GM21447 (cell line): Measurements from ENCODE around the gene CNTFR.

Source experiments
- ATAC-seq: cut with Tn5 transposase; IDR thresholded peaks from one replicate; pipeline ENCODE4 v1.9.1; 2021; ENCODE audit not compliant: unreplicated experiment

Gene CNTFR

DNA sequence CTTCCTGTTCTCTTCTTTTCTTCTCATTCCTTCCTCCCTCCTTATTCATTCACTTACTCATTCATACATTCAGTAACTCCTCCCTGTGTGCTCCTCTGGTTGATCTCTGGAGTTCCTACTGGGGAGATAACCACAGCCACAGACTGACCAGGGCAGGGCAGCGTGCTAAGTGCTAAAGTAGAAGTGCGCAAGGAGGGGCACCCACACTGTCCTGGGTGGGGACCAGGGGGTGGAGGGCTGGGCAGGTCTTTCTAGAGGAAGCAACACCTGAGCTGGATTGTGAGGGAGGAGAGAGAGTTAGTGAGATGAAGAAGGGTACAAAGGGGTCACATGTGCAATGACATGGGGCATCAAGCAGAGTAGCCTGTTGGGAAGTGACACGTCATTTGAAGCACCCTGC, 80.6 kb downstream of the CNTFR start:
- ATAC-seq, result no peak

DNA sequence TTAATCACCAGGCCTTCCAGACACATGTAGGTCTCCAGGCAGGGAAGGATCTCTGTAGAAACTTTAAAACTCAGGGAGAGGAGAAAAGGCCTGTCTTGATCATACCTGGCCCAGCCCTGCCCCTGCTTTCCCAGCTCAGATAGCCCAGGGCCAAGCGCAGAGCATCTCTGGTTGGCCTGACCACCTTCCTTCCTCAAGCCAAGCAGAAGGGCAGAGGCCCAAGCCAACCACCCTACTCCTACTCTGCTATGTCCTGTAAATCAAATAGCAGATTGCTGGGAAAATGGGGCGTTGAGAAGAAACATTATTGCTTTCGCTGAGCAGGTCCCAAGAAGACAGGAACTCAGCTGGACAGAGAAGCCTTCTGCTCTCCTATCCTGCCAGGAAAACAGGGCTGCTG, 81.1 kb downstream of the CNTFR start:
- no peak for ATAC-seq

DNA sequence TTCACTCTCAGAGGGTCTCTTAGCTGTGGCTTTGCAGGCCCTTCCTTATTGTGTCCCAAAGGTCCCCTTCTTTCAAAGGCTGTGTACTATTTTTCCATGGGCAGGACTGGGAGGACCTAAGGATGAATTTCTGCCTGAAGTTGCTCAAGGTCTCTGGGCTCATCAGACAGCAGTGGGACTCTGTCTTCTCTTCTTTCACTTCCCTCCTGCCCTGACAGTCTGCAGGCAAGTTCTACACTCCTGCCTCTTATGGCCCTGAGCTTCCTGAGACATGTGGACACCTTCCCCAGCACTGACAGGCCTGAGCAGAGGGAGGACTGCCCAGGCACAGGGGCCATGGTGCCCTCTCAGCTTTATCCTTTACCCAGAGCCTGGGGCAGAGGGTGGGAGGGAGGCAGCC, 81.6 kb downstream of the CNTFR start:
- no peak for ATAC-seq

DNA sequence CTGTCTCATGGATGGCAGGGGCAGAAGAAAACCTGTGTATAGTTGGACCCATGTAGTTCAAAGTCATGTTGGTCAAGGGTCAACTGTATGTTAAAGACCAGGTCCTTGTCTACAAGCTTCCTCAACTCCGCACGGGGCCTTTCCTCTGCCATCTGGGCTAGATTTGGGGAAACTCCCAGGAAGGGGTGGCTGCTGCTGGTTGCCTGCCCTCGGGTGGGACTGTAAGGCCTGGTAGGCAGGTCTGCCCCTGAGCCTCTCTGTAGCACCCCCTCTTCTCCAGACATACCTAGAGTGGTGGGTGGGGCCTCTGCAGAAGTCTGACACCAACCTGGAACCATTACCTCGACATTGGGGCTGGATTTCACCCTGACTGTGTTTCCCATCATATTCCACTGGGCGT, 82.0 kb downstream of the CNTFR start:
- ATAC-seq, result no peak

DNA sequence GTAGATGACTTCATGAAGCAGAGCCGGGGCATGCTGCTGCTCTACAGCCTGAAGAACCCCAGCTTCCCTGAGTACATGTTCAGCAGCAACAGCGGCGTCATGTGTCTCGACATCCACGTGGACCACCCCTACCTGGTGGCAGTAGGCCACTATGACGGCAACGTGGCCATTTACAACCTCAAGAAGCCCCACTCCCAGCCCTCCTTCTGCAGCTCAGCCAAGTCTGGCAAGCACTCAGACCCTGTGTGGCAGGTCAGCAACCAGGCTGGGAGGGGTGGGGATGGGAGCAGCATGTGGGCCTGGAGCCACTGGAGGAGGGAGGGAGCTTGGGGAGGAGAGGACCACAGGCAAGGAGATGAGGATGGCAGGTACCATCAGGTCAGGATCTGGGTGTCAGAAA, 82.9 kb downstream of the CNTFR start:
- no peak for ATAC-seq

DNA sequence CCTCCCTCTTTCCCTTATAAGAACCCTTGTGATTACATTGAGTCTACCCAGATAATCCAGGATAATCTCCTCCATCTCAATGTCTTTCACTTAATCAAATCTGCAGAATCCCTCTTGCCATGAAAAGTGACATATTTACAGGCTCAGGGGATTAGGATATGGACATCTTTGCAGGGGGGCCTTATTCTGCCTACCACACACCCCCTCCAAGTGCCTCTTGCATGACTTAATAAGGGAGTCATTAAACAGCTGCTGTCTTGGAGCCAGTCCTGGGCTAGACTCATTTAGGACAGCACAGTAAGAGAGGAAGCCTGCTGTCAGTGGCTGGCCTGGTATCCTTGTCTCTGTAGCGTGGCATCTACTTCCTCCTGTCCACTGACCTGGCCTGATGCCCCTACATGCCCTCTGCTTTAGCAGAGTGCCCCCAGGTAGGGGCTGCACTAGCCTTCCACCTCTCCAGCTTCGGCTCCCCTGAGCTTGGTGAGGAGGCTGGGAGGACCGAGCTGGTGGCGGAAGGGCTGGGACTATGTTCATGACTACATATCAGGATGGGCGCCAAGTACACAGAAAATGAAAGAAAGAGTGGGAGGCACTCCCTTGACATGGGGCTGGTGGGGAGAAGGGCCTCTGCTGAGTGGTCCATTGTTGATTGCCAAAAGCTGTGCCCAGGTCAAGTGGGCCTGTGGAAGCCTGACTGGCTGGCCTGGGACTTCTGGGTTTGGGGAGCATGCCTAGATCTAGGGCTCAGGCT, 84.0 kb downstream of the CNTFR start:
- no peak for ATAC-seq

DNA sequence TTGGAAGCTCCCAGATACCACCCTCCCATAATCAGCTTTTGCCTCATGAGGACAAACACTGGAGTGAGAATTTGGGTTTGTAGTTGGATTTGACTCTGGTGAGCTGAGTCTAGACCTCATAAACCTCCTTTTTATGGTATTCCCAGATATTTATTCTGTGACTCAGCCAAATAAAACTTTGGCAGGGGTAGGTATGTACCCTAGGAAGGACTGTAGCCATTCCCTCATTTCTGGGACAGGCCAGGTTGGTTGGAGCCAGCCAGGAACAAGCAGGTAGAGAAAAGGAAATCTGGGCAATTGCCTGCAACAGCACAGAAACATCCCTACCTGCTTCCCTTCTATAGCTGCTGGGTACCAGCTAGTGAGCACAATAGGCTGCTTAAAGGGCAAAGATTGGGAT, 86.1 kb downstream of the CNTFR start:
- no peak for ATAC-seq

DNA sequence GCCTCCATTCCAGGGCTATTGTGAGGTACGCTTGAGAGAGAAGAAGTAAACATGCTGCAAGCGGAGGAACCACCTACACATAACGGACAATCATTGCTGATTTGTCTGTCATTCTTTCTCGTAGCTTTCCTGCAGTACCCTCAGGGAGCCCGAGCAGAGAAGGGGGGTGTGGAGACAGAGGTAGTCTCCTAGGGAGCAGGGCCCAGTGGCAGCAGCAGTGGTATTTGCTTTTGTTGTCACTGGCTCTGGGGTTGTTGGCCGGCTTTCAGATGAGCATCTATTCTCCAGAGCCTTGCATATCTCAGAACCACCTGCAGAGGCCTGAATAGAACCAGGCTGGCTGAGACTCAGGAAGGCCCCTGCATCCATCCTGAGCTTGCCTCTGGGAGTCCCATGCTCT, 86.6 kb downstream of the CNTFR start:
- no peak for ATAC-seq

DNA sequence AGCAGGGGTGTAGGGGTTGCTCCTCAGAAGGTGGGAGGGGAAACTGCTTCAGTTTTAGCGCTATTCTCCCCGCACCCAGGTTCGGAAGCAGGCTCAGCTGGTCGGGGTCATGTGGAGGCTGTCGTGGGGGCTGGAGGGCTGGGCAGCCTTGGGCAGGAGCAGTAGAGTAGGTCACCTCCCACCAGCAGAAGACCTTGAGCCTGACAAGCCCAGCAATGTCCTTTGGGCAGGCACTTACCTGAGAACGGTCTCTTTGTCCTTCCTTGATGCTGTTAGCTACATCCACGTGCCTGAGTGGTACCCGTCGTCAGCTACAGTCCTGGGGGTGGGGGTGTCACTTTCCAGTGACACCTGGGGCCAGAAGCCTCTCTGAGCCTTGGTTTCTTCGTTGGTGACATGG, 87.1 kb downstream of the CNTFR start:
- no peak for ATAC-seq

DNA sequence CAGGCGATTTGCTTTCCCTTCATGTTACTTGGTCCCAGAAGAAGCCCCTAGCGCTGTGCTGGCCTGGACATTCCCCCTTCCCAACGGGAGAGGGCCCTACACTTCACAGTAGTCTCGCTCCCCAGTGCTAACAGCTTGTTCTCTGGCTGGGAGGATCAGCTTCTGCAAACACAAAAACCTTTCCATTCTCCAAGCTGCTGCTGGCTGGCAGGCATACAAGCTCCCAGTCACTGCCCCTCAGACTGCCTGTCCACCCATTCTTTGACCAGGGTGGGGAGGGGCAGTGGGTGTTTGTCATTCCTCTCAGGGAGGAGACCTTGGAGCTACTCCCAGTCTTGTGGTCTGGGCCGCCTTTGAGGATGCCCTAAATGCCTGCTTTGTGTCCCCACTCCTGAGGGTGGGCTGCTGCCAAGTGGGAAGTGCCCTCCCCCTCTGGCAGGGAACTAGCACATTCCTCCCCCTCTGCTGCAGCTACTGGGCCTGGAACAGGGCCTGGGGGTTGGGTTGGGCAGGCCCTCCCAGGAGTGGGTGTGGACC, 87.6 kb downstream of the CNTFR start:
- no peak for ATAC-seq
